Brain microvascular endothelial cell (primary cell): Measurements from ENCODE around the gene WNK4.
A peak's percentile ranks its signal among the peaks of the same experiment; 100 is the strongest.

Experiments
- DNase-seq: peaks from one replicate; pipeline ENCODE4 v3.0.0-alpha.2; 2020
- H3K27ac ChIP-seq: fragments of 250-450 bp; sonication (Bioruptor Pico); 2 replicates; pipeline ENCODE4 v1.5.1; 2020; ENCODE audit warnings: mild to moderate bottlenecking, moderate library complexity
- H3K27me3 ChIP-seq: fragments of 250-450 bp; sonication (Bioruptor Pico); replicated peaks from 2 replicates; pipeline ENCODE4 v1.5.1; 2020; ENCODE audit warnings: mild to moderate bottlenecking
- H3K36me3 ChIP-seq: fragments of 250-450 bp; sonication (Bioruptor Pico); replicated peaks from 2 replicates; pipeline ENCODE4 v1.5.1; 2020; ENCODE audit warnings: mild to moderate bottlenecking
- H3K4me3 ChIP-seq: 2 replicates; pipeline ENCODE4 v1.5.1; 2011; ENCODE audit warnings: low read depth, mild to moderate bottlenecking, control low read depth, low read length, moderate library complexity
- in situ Hi-C: cut with HindIII; loops from 2 replicates; pipeline ENCODE4 v1.10.0; 2017; ENCODE audit warnings: low sequenced_read_pairs, low pct_ligation_motif_present
- TF ChIP-seq, protein P1 (sequence below): IDR thresholded peaks from 2 replicates; pipeline ENCODE4 v1.5.1; 2011; ENCODE audit warnings: low read depth, mild to moderate bottlenecking, moderate library complexity, low read length, control low read depth, inconsistent platforms; ENCODE audit errors: missing control alignments

Gene WNK4

DNA sequence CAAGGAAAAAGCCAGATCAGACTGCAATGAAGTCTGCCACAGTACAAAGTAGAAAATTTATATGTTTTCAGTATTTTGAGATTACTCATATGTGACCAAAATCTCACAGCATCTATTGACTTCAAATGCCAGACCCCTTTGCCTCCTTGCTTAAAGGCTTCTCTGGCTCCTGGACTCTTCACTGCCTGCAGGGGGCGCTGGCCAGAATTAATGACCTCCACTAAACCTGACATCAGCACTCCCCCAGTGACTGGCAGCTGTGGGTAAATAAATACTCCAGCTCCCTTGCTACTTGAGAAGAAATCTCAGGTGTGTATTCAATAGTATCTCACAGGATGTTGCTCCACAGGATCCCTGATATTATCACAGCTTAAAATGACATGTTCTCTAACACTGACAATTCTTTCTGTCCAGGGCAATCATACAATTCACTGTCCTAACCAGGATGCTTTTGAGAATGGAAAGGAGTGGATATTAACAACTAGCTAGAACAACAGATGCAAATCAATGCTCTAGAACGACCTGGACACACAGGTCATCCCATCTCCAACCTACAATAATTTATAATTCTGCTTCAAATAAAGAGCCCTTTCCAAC is 39.6 kb downstream of the WNK4 start:
- TF ChIP-seq, protein P1, sequence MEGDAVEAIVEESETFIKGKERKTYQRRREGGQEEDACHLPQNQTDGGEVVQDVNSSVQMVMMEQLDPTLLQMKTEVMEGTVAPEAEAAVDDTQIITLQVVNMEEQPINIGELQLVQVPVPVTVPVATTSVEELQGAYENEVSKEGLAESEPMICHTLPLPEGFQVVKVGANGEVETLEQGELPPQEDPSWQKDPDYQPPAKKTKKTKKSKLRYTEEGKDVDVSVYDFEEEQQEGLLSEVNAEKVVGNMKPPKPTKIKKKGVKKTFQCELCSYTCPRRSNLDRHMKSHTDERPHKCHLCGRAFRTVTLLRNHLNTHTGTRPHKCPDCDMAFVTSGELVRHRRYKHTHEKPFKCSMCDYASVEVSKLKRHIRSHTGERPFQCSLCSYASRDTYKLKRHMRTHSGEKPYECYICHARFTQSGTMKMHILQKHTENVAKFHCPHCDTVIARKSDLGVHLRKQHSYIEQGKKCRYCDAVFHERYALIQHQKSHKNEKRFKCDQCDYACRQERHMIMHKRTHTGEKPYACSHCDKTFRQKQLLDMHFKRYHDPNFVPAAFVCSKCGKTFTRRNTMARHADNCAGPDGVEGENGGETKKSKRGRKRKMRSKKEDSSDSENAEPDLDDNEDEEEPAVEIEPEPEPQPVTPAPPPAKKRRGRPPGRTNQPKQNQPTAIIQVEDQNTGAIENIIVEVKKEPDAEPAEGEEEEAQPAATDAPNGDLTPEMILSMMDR, result peak; percentile 89
- no peak overlapping the region for H3K27ac ChIP-seq
- in situ Hi-C loops, result no loop called here
- DNase-seq, result peak; percentile 61
- no peaks in the 10 kb centered on the region for H3K27me3 ChIP-seq
- H3K4me3 ChIP-seq, result no peak overlapping the region
- H3K36me3 ChIP-seq, result peaks cover 49% of the 10 kb centered on the region

DNA sequence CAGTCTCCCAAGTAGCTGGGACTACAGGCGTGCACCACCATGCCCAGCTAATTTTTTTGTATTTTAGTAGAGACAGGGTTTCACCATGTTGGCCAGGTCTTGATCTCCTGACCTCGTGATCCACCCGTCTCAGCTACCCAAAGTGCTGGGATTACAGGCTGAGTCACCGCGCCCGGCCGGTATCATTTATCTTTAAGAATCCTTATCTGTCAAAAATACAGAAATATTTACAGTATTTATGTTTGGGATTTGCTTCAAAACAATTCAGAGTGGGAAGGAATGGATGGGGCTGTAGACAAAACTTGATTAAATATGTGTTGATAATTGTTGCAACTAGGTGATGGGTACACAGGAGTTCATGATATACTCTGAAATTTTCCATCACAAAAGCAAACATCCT is 40.8 kb downstream of the WNK4 start:
- no peak for DNase-seq
- H3K27ac ChIP-seq, result no peak overlapping the region

DNA sequence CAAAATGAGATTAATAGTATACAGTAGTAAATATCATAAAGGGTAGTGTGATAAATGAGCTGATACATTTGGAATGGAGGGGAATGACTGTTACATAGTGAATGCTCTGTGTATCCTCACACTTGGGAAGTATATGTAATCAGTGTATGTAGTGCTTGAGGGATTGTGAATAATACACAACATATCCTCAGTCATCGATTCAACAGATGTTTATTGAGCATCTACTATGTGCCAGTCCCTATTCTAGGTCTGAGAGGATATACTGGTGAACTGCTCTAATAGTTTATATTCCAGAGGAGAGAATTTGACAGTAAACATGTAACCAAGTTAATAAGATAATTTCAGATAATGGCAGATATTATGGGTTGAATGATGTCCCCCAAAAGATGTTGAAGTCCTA is 47.1 kb downstream of the WNK4 start:
- TF ChIP-seq, protein P1, result no peak
- no peak for DNase-seq
- no peaks in the 10 kb centered on the region for H3K27me3 ChIP-seq
- H3K36me3 ChIP-seq, result no peaks in the 10 kb centered on the region
- in situ Hi-C loops, result no loop called here
- no peak overlapping the region for H3K4me3 ChIP-seq
- H3K27ac ChIP-seq, result no peak overlapping the region

More for the DNA sequence above, 40.8 kb downstream of the WNK4 start:
- no peaks in the 10 kb centered on the region for H3K27me3 ChIP-seq
- TF ChIP-seq, protein P1, result no peak
- H3K4me3 ChIP-seq, result no peak overlapping the region
- in situ Hi-C loops, result no loop called here
- peaks cover 38% of the 10 kb centered on the region for H3K36me3 ChIP-seq

DNA sequence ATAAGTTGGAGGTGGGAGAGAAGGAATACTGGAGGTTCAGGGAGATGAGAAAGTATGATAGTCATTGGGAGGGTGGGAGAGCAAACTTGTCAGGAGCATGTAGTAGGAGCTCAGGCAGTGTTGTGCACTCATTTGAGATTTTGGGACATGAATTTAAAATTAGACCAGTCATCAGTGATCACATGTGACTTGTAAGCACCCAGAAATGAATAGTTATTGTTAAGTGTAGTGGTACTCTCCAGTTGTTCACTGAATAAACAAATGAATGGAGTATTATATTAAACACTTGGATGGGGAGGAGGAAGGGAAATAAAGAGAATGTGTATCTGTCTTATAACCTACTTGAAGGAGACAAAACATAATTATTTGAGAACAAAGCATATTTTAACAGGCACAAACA is 50.6 kb downstream of the WNK4 start:
- Histone ChIP-seq H3K36me3 (peaks cover 6% of the 10 kb centered on the region), H3K4me3 (no peak overlapping the region), H3K27me3 (no peaks in the 10 kb centered on the region), H3K27ac (no peak overlapping the region)
- in situ Hi-C loops, result no loop called here
- DNase-seq, result no peak
- TF ChIP-seq, protein P1, result no peak

DNA sequence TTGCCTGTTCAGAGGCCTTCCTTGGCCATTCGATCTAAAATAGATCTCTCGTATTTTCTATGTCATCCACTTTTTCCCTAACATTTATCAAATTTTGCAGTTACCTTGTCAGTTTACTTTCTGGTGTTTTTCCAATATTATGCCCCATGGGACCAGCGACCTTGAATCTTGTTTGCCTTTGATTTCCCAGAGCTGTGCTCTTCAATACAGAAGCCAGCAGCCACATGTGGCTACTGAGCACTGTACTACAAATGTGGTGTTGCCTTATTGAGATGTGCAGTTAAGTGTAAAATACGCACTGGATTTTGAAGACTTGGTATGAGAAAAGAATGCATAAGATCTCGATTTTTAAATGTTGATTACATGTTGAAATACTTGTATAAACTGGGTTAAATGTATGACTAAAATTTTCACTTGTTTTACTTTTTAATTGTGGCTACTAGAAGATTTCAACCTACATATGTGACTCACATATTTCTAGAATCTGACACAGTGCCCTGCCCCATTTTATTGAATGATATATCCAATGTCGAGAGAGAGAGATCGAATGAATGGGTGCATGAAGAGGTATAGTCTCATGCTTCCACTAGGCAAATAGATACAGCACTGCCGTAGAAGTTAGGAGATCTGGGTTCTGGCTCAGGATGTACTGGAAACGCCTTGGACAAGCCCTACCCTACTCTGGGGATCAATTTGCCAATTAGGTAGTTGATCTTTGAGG is 52.0 kb downstream of the WNK4 start:
- TF ChIP-seq, protein P1, result no peak

More for the DNA sequence above, 52.0 kb downstream of the WNK4 start:
- Histone ChIP-seq H3K27me3 (no peaks in the 10 kb centered on the region), H3K4me3 (peak overlapping the region; percentile 99), H3K36me3 (peaks cover 16% of the 10 kb centered on the region), H3K27ac (peak overlapping the region; percentile 86)
- peak; percentile 9 for DNase-seq
- in situ Hi-C loops, result no loop called here
